Prostate gland (tissue), 2 donors: ENCODE measurements around the gene CMSS1. TPM values are rescaled to one million over a fixed set of nuclear protein-coding genes. Genes with fewer than 3 reads are reported as not detected.

Experiments
- DNase-seq: peaks from one replicate; pipeline ENCODE4 v3.0.0-alpha.2; 2019; ENCODE audit warnings: low spot score
- H3K27ac ChIP-seq, 2 donors: fragments of 200-600 bp; sonication (generic); 2 replicates each; pipeline ENCODE4 v1.5.1; 2017 to 2019
- H3K27me3 ChIP-seq: fragments of 200-600 bp; sonication (generic); replicated peaks from 2 replicates; pipeline ENCODE4 v1.5.1; 2019; ENCODE audit not compliant: insufficient read depth
- H3K36me3 ChIP-seq, 2 donors: fragments of 200-600 bp; sonication (generic); 1 replicate in 1 of 2; 2 replicates in 1 of 2; pipeline versions ENCODE4 v1.5.1 to v1.8.1; 2017 to 2019
- H3K4me1 ChIP-seq: fragments of 200-600 bp; sonication (generic); replicated peaks from 2 replicates; pipeline ENCODE4 v1.5.1; 2019
- H3K4me3 ChIP-seq, 2 donors: fragments of 200-600 bp; sonication (generic); 2 replicates each; pipeline ENCODE4 v1.5.1; 2017 to 2019
- H3K9me3 ChIP-seq: fragments of 200-600 bp; sonication (generic); 2 replicates; pipeline ENCODE4 v1.5.1; 2017
- POLR2A ChIP-seq: fragments of 450-650 bp; IDR thresholded peaks from one replicate; pipeline ENCODE4 v1.6.1; 2016; ENCODE audit warnings: antibody characterized with exemption, mild to moderate bottlenecking
- POLR2AphosphoS5 ChIP-seq: sonication (generic); formaldehyde crosslinking; IDR thresholded peaks from one replicate; pipeline ENCODE4 v1.6.1; 2017; ENCODE audit warnings: antibody characterized with exemption
- WGBS: methylation state at CpG from one replicate; pipeline ENCODE4 v1.1.5; 2018; 5-methylcytosine and 5-hydroxymethylcytosine counted together
- intact Hi-C: fragments of 100-400 bp; cut with DNase I; formaldehyde crosslinking; loops from one replicate; pipeline ENCODE4 v1.14.2; 2022
- total RNA-seq, 2 donors: library from RNA; depleted of rRNA; stranded (reverse); fragments of >200 nt; gene quantifications; one replicate each; pipeline ENCODE4 v1.1.0, GENCODE V29; 2016
- TF ChIP-seq, protein P1 (sequence below), 4 experiments: fragments of 200-600 bp in 2 of 4; fragments of 450-650 bp in 2 of 4; sonication (generic) in 2 of 4; IDR thresholded peaks; 1 replicate in 3 of 4; 2 replicates in 1 of 4; pipeline ENCODE4 v1.5.1; 2016 to 2019; ENCODE audit warnings: antibody characterized with exemption in 4 of 4, mild to moderate bottlenecking in 2 of 4, moderate library complexity in 2 of 4

Gene CMSS1
- total RNA-seq, 2 donors from 2014 or later = 10.2 to 13.6 TPM

- H3K27ac ChIP-seq = no peak overlapping the region
- 88% methylated on average over 1 of the region's 1 CpG for WGBS
- H3K27me3 ChIP-seq = no peaks in the 10 kb centered on the region
- H3K4me3 ChIP-seq = no peak overlapping the region
- TF ChIP-seq, protein P1, sequence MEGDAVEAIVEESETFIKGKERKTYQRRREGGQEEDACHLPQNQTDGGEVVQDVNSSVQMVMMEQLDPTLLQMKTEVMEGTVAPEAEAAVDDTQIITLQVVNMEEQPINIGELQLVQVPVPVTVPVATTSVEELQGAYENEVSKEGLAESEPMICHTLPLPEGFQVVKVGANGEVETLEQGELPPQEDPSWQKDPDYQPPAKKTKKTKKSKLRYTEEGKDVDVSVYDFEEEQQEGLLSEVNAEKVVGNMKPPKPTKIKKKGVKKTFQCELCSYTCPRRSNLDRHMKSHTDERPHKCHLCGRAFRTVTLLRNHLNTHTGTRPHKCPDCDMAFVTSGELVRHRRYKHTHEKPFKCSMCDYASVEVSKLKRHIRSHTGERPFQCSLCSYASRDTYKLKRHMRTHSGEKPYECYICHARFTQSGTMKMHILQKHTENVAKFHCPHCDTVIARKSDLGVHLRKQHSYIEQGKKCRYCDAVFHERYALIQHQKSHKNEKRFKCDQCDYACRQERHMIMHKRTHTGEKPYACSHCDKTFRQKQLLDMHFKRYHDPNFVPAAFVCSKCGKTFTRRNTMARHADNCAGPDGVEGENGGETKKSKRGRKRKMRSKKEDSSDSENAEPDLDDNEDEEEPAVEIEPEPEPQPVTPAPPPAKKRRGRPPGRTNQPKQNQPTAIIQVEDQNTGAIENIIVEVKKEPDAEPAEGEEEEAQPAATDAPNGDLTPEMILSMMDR (IDR thresholded peaks at IDR 0.05) = no peak
- TF ChIP-seq POLR2AphosphoS5 (no peak), POLR2A (no peak)
- no peak for DNase-seq
- H3K36me3 ChIP-seq = no peaks in the 10 kb centered on the region
- H3K9me3 ChIP-seq = no peaks in the 10 kb centered on the region
- H3K4me1 ChIP-seq = no peaks in the 10 kb centered on the region
- intact Hi-C loops = no loop called here
Observed at GRCh38 chr3:99931059-99931458, 113.4 kb downstream of the CMSS1 start.

DNA sequence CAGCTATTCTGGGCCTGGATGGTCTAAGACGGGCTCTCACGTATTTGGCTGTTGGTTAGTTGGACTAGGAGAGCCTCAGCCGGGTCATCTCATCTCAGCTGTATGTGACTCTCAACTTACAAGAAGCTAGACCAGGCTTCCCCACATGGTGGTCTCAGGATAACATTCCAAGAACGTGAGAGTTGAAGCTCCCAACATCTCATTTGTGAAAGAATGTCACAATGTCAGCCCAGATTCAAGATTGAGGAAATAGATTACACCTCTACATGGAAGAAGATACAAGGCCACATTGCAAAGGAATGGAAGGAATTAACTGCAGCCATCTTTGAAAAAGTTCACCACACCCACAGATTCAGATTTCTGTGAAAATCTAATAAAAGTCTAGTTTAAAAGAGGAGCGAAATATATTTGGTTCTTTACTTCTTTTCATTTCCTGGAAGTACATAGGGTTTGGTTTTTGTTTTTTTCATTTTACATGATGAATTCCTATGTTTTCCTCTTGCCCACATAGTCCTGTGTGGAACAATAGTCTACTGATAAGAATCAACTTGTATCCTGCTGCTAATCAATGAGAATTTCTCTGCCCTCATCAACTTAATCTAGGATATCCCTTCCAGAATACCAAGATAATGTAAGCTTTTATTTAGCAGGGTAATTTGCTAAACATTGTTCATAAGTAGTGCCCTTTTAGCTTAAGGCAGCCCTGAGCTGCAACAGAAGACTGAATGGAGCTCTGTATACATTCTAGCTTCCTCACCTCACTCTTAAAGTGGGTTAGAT, 116.5 kb downstream of the CMSS1 start:
- intact Hi-C loops = no loop called here
- H3K36me3 ChIP-seq = no peaks in the 10 kb centered on the region
- H3K27me3 ChIP-seq = no peaks in the 10 kb centered on the region
- no peaks in the 10 kb centered on the region for H3K4me1 ChIP-seq
- 95% methylated on average over 5 of the region's 5 CpGs for WGBS
- no peak overlapping the region for H3K27ac ChIP-seq
- no peak overlapping the region for H3K4me3 ChIP-seq
- no peak for TF ChIP-seq POLR2AphosphoS5
- TF ChIP-seq, protein P1 (IDR thresholded peaks at IDR 0.05) = no peak
- no peak for TF ChIP-seq POLR2A
- DNase-seq = no peak
- H3K9me3 ChIP-seq = no peaks in the 10 kb centered on the region

DNA sequence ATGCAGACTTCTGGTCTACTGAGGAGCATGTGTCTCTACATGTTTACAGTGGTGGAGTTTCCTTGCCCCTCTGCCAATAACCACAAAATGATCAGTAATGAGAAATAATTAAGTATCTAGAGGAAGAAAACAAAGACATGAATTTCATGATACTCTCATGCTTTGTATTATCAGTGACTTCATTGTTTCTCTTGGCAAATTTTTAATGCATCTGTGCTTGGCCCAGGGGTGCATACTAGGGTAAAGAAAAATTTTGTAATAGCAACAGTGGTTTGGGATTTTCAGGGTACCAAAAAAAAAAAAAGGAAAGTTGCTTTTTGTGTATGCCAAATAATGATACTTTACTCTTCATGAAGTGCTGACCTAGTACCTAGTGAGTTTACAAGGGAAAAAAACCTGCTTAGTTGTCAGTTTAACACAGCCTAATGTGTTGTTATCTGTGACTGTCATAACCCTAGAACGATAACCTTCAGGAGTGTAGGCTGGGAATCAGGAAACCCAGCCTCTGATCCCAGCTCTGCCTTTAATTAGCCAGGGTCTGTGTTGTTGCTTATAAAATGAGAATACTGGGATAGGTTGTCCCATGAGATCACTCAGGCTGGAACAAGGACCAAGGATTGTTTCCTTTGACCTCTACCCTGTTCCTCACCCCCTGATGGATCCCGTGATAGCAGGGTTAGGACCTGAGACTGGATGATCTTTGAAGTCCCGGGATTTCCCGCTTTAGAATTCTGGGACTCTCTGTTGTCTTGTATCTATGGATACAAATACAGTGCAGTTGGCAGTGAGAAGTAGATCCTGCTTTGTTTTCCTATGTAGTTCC, 117.5 kb downstream of the CMSS1 start:
- no peaks in the 10 kb centered on the region for H3K4me1 ChIP-seq
- TF ChIP-seq POLR2A (no peak), POLR2AphosphoS5 (no peak)
- TF ChIP-seq, protein P1 (IDR thresholded peaks at IDR 0.05) = no peak
- WGBS = 37% methylated on average over 4 of the region's 4 CpGs
- DNase-seq = no peak
- no peaks in the 10 kb centered on the region for H3K9me3 ChIP-seq
- H3K36me3 ChIP-seq = no peaks in the 10 kb centered on the region
- intact Hi-C loops = no loop called here
- no peak overlapping the region for H3K4me3 ChIP-seq
- H3K27me3 ChIP-seq = no peaks in the 10 kb centered on the region
- no peak overlapping the region for H3K27ac ChIP-seq

GRCh38 chr3:99938270-99938911, 120.7 kb downstream of the CMSS1 start:
- 58% methylated on average over 3 of the region's 3 CpGs for WGBS
- Histone ChIP-seq H3K27ac (peak overlapping the region in 1 of 2 donors; percentile 35), H3K4me1 (no peaks in the 10 kb centered on the region), H3K4me3 (no peak overlapping the region), H3K27me3 (no peaks in the 10 kb centered on the region), H3K36me3 (no peaks in the 10 kb centered on the region), H3K9me3 (no peaks in the 10 kb centered on the region)
- intact Hi-C loops = no loop called here
- TF ChIP-seq POLR2A (no peak), POLR2AphosphoS5 (no peak)
- TF ChIP-seq, protein P1 (IDR thresholded peaks at IDR 0.05) = no peak
- DNase-seq = no peak
